ENCODE results near the gene PAK5.

DNA sequence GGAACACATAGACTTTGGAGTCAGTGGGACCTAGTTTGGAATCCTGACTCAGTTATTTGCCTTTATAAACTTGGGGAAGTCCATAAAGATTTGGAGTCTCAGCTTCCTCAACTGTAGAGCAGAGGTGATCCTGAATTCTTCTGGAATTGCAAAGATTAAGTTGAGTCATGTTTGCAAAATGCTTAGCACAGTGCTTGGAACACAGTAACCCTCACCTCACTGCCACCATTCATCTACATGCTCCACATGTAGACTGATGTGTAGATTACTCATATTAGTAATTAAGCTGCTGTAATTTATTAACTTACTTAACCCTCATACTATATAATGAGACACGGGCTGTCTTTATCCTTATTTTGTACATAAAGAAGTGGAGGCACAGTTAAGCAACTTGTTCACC, 263.0 kb downstream of the PAK5 start:
- no peak for TF ChIP-seq EZH2phosphoT487 (IDR thresholded peaks at IDR 0.05; ENCODE audit: low read length)
- TF ChIP-seq, protein P1, sequence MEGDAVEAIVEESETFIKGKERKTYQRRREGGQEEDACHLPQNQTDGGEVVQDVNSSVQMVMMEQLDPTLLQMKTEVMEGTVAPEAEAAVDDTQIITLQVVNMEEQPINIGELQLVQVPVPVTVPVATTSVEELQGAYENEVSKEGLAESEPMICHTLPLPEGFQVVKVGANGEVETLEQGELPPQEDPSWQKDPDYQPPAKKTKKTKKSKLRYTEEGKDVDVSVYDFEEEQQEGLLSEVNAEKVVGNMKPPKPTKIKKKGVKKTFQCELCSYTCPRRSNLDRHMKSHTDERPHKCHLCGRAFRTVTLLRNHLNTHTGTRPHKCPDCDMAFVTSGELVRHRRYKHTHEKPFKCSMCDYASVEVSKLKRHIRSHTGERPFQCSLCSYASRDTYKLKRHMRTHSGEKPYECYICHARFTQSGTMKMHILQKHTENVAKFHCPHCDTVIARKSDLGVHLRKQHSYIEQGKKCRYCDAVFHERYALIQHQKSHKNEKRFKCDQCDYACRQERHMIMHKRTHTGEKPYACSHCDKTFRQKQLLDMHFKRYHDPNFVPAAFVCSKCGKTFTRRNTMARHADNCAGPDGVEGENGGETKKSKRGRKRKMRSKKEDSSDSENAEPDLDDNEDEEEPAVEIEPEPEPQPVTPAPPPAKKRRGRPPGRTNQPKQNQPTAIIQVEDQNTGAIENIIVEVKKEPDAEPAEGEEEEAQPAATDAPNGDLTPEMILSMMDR (IDR thresholded peaks at IDR 0.05; ENCODE audit: low read length), result no peak
